ENCODE data around the gene PLIN3.

- TF ChIP-seq CXXC5 (CRISPR knock-in tag; IDR thresholded peaks at IDR 0.05) (no peak), MXI1 (IDR thresholded peaks at IDR 0.05; ENCODE audit: low read depth, low read length) (no peak), JUND (IDR thresholded peaks at IDR 0.05; ENCODE audit: borderline replicate concordance, low read depth, low read length) (no peak), JUND (tag; IDR thresholded peaks at IDR 0.05; ENCODE audit: borderline replicate concordance, low read depth, low read length) (no peak), ATF6 (CRISPR knock-in tag; IDR thresholded peaks at IDR 0.05) (no peak), ZFP91 (CRISPR knock-in tag; IDR thresholded peaks at IDR 0.05) (no peak), U2AF1 (optimal IDR thresholded peaks at IDR 0.05; ENCODE audit: low read depth, low read length) (no peak), CTCF (IDR thresholded peaks at IDR 0.05 in 2 of 3, conservative IDR thresholded peaks at IDR 0.05 in 1 of 3; ENCODE audit: insufficient read depth in 2 of 3, low read depth in 1 of 3, low read length in 3 of 3) (no peak), MXD1 (CRISPR knock-in tag; IDR thresholded peaks at IDR 0.05; ENCODE audit: borderline replicate concordance, poor library complexity, severe bottlenecking) (no peak)
Observed at GRCh38 chr19:4802711-4803110, 64.8 kb downstream of the PLIN3 start.

Data from K562 (cell line).